Neural progenitor cell (in vitro differentiated cells): ENCODE measurements around the gene PLAAT4.

Source experiments
- EZH2phosphoT487 ChIP-seq: fragments of 200-600 bp; sonication (generic); IDR thresholded peaks from 2 replicates; pipeline ENCODE4 v1.6.1; 2017; ENCODE audit warnings: antibody characterized with exemption
- TF ChIP-seq, protein P1 (sequence below): fragments of 200-600 bp; sonication (generic); IDR thresholded peaks from 2 replicates; pipeline ENCODE4 v1.5.1; 2017; ENCODE audit warnings: antibody characterized with exemption, mild to moderate bottlenecking

DNA sequence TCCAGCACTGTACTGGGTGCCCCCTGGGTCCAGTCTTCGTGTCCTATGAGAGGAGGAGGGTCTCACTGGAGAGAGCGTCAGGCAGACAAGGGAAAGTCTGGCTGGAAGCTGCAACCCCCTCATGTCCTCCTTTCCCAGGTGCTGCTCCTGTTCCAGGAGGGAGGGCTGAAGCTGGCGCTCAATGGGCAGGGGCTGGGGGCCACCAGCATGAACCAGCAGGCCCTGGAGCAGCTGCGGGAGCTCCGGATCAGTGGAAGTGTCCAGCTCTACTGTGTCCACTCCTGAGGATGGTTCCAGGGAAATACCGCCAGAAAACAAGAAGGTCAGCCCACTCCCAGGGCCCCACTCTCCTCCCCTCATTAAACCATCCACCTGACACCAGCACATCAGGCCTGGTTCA is 20.5 kb upstream of the PLAAT4 start:
- TF ChIP-seq, protein P1, sequence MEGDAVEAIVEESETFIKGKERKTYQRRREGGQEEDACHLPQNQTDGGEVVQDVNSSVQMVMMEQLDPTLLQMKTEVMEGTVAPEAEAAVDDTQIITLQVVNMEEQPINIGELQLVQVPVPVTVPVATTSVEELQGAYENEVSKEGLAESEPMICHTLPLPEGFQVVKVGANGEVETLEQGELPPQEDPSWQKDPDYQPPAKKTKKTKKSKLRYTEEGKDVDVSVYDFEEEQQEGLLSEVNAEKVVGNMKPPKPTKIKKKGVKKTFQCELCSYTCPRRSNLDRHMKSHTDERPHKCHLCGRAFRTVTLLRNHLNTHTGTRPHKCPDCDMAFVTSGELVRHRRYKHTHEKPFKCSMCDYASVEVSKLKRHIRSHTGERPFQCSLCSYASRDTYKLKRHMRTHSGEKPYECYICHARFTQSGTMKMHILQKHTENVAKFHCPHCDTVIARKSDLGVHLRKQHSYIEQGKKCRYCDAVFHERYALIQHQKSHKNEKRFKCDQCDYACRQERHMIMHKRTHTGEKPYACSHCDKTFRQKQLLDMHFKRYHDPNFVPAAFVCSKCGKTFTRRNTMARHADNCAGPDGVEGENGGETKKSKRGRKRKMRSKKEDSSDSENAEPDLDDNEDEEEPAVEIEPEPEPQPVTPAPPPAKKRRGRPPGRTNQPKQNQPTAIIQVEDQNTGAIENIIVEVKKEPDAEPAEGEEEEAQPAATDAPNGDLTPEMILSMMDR = no peak
- no peak for TF ChIP-seq EZH2phosphoT487
